A549 (cell line): ENCODE data around the gene SGSH.

Experiments used
- JUNB ChIP-seq: fragments of >200 bp; sonication (Bioruptor Twin); formaldehyde crosslinking; IDR thresholded peaks from 2 replicates; pipeline ENCODE4 v1.6.1; 2016
- MAZ ChIP-seq: fragments of 150-350 bp; IDR thresholded peaks from 2 replicates; pipeline ENCODE4 v1.6.1; 2014; ENCODE audit warnings: antibody characterized with exemption, low read depth, low read length, borderline replicate concordance
- REST ChIP-seq: fragments of 200-600 bp; sonication (generic); IDR thresholded peaks from 2 replicates; pipeline ENCODE4 v1.6.1; 2016; ENCODE audit warnings: antibody characterized with exemption, mild to moderate bottlenecking, moderate library complexity
- TF ChIP-seq, protein P1 (sequence below): fragments of >200 bp; sonication (Bioruptor Twin); formaldehyde crosslinking; IDR thresholded peaks from 3 replicates; pipeline ENCODE4 v1.5.1; 2016
- TF ChIP-seq, protein P2 (sequence below): fragments of >200 bp; sonication (Bioruptor Twin); formaldehyde crosslinking; IDR thresholded peaks from 3 replicates; pipeline ENCODE4 v1.6.1; 2016

- TF ChIP-seq REST (no peak), JUNB (no peak), MAZ (no peak)
- TF ChIP-seq, protein P1, sequence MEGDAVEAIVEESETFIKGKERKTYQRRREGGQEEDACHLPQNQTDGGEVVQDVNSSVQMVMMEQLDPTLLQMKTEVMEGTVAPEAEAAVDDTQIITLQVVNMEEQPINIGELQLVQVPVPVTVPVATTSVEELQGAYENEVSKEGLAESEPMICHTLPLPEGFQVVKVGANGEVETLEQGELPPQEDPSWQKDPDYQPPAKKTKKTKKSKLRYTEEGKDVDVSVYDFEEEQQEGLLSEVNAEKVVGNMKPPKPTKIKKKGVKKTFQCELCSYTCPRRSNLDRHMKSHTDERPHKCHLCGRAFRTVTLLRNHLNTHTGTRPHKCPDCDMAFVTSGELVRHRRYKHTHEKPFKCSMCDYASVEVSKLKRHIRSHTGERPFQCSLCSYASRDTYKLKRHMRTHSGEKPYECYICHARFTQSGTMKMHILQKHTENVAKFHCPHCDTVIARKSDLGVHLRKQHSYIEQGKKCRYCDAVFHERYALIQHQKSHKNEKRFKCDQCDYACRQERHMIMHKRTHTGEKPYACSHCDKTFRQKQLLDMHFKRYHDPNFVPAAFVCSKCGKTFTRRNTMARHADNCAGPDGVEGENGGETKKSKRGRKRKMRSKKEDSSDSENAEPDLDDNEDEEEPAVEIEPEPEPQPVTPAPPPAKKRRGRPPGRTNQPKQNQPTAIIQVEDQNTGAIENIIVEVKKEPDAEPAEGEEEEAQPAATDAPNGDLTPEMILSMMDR: no peak
- TF ChIP-seq, protein P2, sequence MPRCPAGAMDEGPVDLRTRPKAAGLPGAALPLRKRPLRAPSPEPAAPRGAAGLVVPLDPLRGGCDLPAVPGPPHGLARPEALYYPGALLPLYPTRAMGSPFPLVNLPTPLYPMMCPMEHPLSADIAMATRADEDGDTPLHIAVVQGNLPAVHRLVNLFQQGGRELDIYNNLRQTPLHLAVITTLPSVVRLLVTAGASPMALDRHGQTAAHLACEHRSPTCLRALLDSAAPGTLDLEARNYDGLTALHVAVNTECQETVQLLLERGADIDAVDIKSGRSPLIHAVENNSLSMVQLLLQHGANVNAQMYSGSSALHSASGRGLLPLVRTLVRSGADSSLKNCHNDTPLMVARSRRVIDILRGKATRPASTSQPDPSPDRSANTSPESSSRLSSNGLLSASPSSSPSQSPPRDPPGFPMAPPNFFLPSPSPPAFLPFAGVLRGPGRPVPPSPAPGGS: no peak
Measured at GRCh38 chr17:80220736-80221215, 643 bp upstream of the SGSH start.
